Natural killer cell (primary cell): ENCODE data around the gene TP53BP2. TPM values are rescaled to one million over a fixed set of nuclear protein-coding genes. Genes with fewer than 3 reads are reported as not detected.

Source experiments
- ATAC-seq, 3 donors: fragments of 150-1000 bp in 2 of 3; fragments of 200-7000 bp in 1 of 3; cut with Tn5 transposase; 1 replicate in 1 of 3; 2 replicates in 2 of 3; pipeline ENCODE4 v1.10.0; 2021; ENCODE audit warnings: mild to moderate bottlenecking in 2 of 3, moderate library complexity in 2 of 3
- DNase-seq, 2 donors: peaks; one replicate each; pipeline versions ENCODE4 v3.0.0 to v3.0.0-alpha.2; 2013 to 2021; ENCODE audit warnings: mixed read lengths in 1 of 2
- H3K27ac ChIP-seq: one replicate; pipeline ENCODE4 v1.5.1; 2013; ENCODE audit warnings: mild to moderate bottlenecking, low read length
- H3K27me3 ChIP-seq: one replicate; pipeline ENCODE4 v1.6.1; 2013; ENCODE audit warnings: low read length; ENCODE audit not compliant: control insufficient read depth, insufficient read depth
- H3K36me3 ChIP-seq: one replicate; pipeline ENCODE4 v1.6.1; 2013; ENCODE audit warnings: low read length; ENCODE audit not compliant: control insufficient read depth, insufficient read depth
- H3K4me1 ChIP-seq: one replicate; pipeline ENCODE4 v1.6.1; 2013; ENCODE audit warnings: low read length; ENCODE audit not compliant: control insufficient read depth, insufficient read depth
- H3K4me3 ChIP-seq: one replicate; pipeline ENCODE4 v1.5.1; 2013; ENCODE audit warnings: low read length
- H3K9me3 ChIP-seq: one replicate; pipeline ENCODE4 v1.6.1; 2013; ENCODE audit warnings: low read length; ENCODE audit not compliant: control insufficient read depth, insufficient read depth
- H3K27ac Mint-ChIP-seq, 2 donors: one replicate each; pipeline ENCODE4 v1.8.0; 2022; ENCODE audit warnings: mild to moderate bottlenecking in 2 of 2, mixed read lengths in 2 of 2, moderate library complexity in 1 of 2
- H3K27me3 Mint-ChIP-seq, 2 donors: one replicate each; pipeline ENCODE4 v1.8.0; 2022; ENCODE audit warnings: low read depth in 2 of 2, mixed read lengths in 2 of 2
- H3K36me3 Mint-ChIP-seq: one replicate; pipeline ENCODE4 v1.8.0; 2022; ENCODE audit warnings: mixed read lengths
- H3K4me1 Mint-ChIP-seq, 2 donors: one replicate each; pipeline ENCODE4 v1.8.0; 2022; ENCODE audit warnings: mixed read lengths in 2 of 2
- H3K4me3 Mint-ChIP-seq: one replicate; pipeline ENCODE4 v1.8.0; 2022; ENCODE audit warnings: mild to moderate bottlenecking, moderate library complexity, mixed read lengths
- H3K9me3 Mint-ChIP-seq, 2 donors: one replicate each; pipeline ENCODE4 v1.8.0; 2022; ENCODE audit warnings: mixed read lengths in 2 of 2
- CTCF ChIP-seq: fragments of 200-600 bp; IDR thresholded peaks from one replicate; pipeline ENCODE4 v1.8.0; 2022; ENCODE audit warnings: antibody characterized with exemption
- WGBS: methylation state at CpG from one replicate; pipeline ENCODE4 v1.1.7; 2013; ENCODE audit warnings: missing lambda C conversion rate; ENCODE audit not compliant: insufficient coverage; 5-methylcytosine and 5-hydroxymethylcytosine counted together
- intact Hi-C: fragments of 100-400 bp; cut with micrococcal nuclease; formaldehyde crosslinking; loops from one replicate; pipeline ENCODE4 v1.14.2; 2022
- total RNA-seq, 4 donors: library from RNA; stranded (reverse); fragments of 120-200 nt in 1 of 4; gene quantifications; one replicate each; pipeline versions ENCODE4 v1.2.3 to v1.2.4, GENCODE V29; 2013 to 2022

The TP53BP2 gene
- total RNA-seq, 3 donors from 2014 or later (not counting 1 experiment from before 2014, with no cell fraction given) = 69.7 to 93.7 (median 78.8) TPM

GRCh38 chr1:223780949-223781348 lies 64.8 kb downstream of the TP53BP2 start:
- Histone ChIP-seq H3K4me1 (peaks cover 4% of the 10 kb centered on the region), H3K9me3 (no peaks in the 10 kb centered on the region), H3K4me3 (no peak overlapping the region), H3K27ac (no peak overlapping the region), H3K36me3 (peaks cover 44% of the 10 kb centered on the region), H3K27me3 (no peaks in the 10 kb centered on the region)
- Mint-ChIP-seq H3K9me3 (no peaks in the 10 kb centered on the region), H3K36me3 (peaks cover 8% of the 10 kb centered on the region), H3K27ac (peak overlapping the region; percentile 78 to 85), H3K4me3 (no peak overlapping the region), H3K27me3 (no peaks in the 10 kb centered on the region), H3K4me1 (peaks cover 11 to 17% of the 10 kb centered on the region in 2 donors)
- peak; percentile 41 to 61 (median 50) for ATAC-seq
- 43% methylated on average over 6 of the region's 6 CpGs for WGBS
- DNase-seq = no peak
- intact Hi-C loops = no loop called here
- no peak for TF ChIP-seq CTCF

- H3K36me3 Mint-ChIP-seq = peaks cover 8% of the 10 kb centered on the region
- Histone ChIP-seq H3K36me3 (peaks cover 48% of the 10 kb centered on the region), H3K9me3 (no peaks in the 10 kb centered on the region), H3K4me3 (no peak overlapping the region), H3K27ac (no peak overlapping the region), H3K27me3 (no peaks in the 10 kb centered on the region), H3K4me1 (peaks cover 6% of the 10 kb centered on the region)
- no peak for DNase-seq
- H3K27ac Mint-ChIP-seq = peak overlapping the region; percentile 78 to 85
- H3K9me3 Mint-ChIP-seq = no peaks in the 10 kb centered on the region
- no peak for TF ChIP-seq CTCF
- no peaks in the 10 kb centered on the region for H3K27me3 Mint-ChIP-seq
- intact Hi-C loops = no loop called here
- ATAC-seq = no peak
- peaks cover 12 to 23% of the 10 kb centered on the region in 2 donors for H3K4me1 Mint-ChIP-seq
- 98% methylated on average over 8 of the region's 8 CpGs for WGBS
- H3K4me3 Mint-ChIP-seq = no peak overlapping the region
Measured at GRCh38 chr1:223780318-223780717, 65.4 kb downstream of the TP53BP2 start.

GRCh38 chr1:223776826-223777454 lies 68.8 kb downstream of the TP53BP2 start:
- Mint-ChIP-seq H3K4me3 (no peak overlapping the region), H3K36me3 (peaks cover 8% of the 10 kb centered on the region), H3K9me3 (no peaks in the 10 kb centered on the region), H3K27me3 (no peaks in the 10 kb centered on the region), H3K4me1 (peaks cover 12 to 23% of the 10 kb centered on the region in 2 donors), H3K27ac (peak overlapping the region; percentile 80 to 85)
- H3K4me3 ChIP-seq = no peak overlapping the region
- H3K27me3 ChIP-seq = no peaks in the 10 kb centered on the region
- peaks cover 61% of the 10 kb centered on the region for H3K36me3 ChIP-seq
- peaks cover 6% of the 10 kb centered on the region for H3K4me1 ChIP-seq
- TF ChIP-seq CTCF = no peak
- no peak overlapping the region for H3K27ac ChIP-seq
- DNase-seq = no peak
- whole genome bisulfite sequencing = 94% methylated on average over 10 of the region's 10 CpGs
- no peaks in the 10 kb centered on the region for H3K9me3 ChIP-seq
- ATAC-seq = no peak
- intact Hi-C loops = no loop called here
